ENCODE data around the gene GNAI3. TPM values are rescaled to one million over a fixed set of nuclear protein-coding genes. Genes with fewer than 3 reads are reported as not detected.

Gene GNAI3
- total RNA-seq, 1 experiment from 2014 or later, result 9.9 TPM

GRCh38 chr1:109566982-109567381 is 18.6 kb downstream of the GNAI3 start:
- TF ChIP-seq CTCF (conservative IDR thresholded peaks at IDR 0.05), result no peak
- H3T11ph ChIP-seq (ENCODE audit: low read length), result no peak overlapping the region
- no peak overlapping the region for H3K56ac ChIP-seq (ENCODE audit: insufficient read length, low read depth, low read length)
- H4K91ac ChIP-seq (ENCODE audit: insufficient read length, low read depth, low read length), result no peak overlapping the region
- H2BK15ac ChIP-seq (ENCODE audit: low read depth, low read length), result no peak overlapping the region
- no peaks in the 10 kb centered on the region for H3K9me3 ChIP-seq (ENCODE audit: control insufficient read depth, low read depth, low read length)
- H3K18ac ChIP-seq (ENCODE audit: insufficient read length, low read depth, low read length), result no peak overlapping the region
- H4K5ac ChIP-seq (ENCODE audit: insufficient read length, low read depth, low read length), result no peak overlapping the region
- no peak overlapping the region for H2BK120ac ChIP-seq (ENCODE audit: low read depth, low read length, poor library complexity, severe bottlenecking)
- no peak overlapping the region for H4K8ac ChIP-seq (replicated peaks; ENCODE audit: insufficient read length, low read depth, low read length)
- Mint-ChIP-seq H3K4me1 (peaks cover 31 to 33% of the 10 kb centered on the region in 2 experiments), H3K9me3 (no peaks in the 10 kb centered on the region), H3K27me3 (ENCODE audit: low read depth) (no peaks in the 10 kb centered on the region), H3K4me3 (no peak overlapping the region), H3K27ac (no peak overlapping the region), H3K36me3 (ENCODE audit: insufficient read depth in 1 of 3, low read depth in 3 of 3) (peaks cover 0 to 2% (median 0%) of the 10 kb centered on the region in 3 experiments; a peak in 1 of 7 replicates)
- DNase-seq, result no peak
- no peak overlapping the region for H3K27ac ChIP-seq (ENCODE audit: insufficient read length, low read depth, low read length)
- H2BK5ac ChIP-seq (ENCODE audit: insufficient read length, low read length), result no peak overlapping the region
- no peaks in the 10 kb centered on the region for H3K27me3 ChIP-seq (ENCODE audit: insufficient read depth, low read length)
- H3K4me1 ChIP-seq (ENCODE audit: insufficient read depth, low read length), result peaks cover 4% of the 10 kb centered on the region; the same call in 1 of the 2 replicates
- peaks cover 3% of the 10 kb centered on the region for H3K79me1 ChIP-seq (ENCODE audit: insufficient read depth, low read depth, low read length, poor library complexity, severe bottlenecking)
- no peak overlapping the region for H3K14ac ChIP-seq (ENCODE audit: insufficient read depth, low read length)
- H2BK12ac ChIP-seq (ENCODE audit: insufficient read length, low read depth, low read length), result no peak overlapping the region
- no peaks in the 10 kb centered on the region for H3K23me2 ChIP-seq (ENCODE audit: insufficient read length, low read depth, low read length, poor library complexity, severe bottlenecking)
- H3K79me2 ChIP-seq (ENCODE audit: insufficient read depth, low read length), result peaks cover 11% of the 10 kb centered on the region; the same call in 1 of the 2 replicates
- H3K9ac ChIP-seq (ENCODE audit: extremely low read depth, insufficient read length, low read length), result no peak overlapping the region
- H4K20me1 ChIP-seq (ENCODE audit: control insufficient read depth, insufficient read depth, insufficient read length), result no peaks in the 10 kb centered on the region
- WGBS (ENCODE audit: extremely low coverage, insufficient read length, low lambda C conversion rate), result no CpG with 5 or more reads among the region's 1 CpG
- H2AFZ ChIP-seq (ENCODE audit: low read length), result no peak overlapping the region
- H3K23ac ChIP-seq (ENCODE audit: insufficient read length, low read depth, low read length), result no peak overlapping the region
- no peak overlapping the region for H2AK5ac ChIP-seq (ENCODE audit: insufficient read length, low read length)
- H3K4me2 ChIP-seq (ENCODE audit: insufficient read depth, insufficient read length, low read length), result no peak overlapping the region
- no peak overlapping the region for H2BK20ac ChIP-seq (ENCODE audit: low read depth, low read length, poor library complexity, severe bottlenecking)
- no peak overlapping the region for H3K4ac ChIP-seq (ENCODE audit: low read depth, low read length)

Data from H9 (cell line).